Measurements from ENCODE around the gene ST3GAL3.

ST3GAL3 gene

DNA sequence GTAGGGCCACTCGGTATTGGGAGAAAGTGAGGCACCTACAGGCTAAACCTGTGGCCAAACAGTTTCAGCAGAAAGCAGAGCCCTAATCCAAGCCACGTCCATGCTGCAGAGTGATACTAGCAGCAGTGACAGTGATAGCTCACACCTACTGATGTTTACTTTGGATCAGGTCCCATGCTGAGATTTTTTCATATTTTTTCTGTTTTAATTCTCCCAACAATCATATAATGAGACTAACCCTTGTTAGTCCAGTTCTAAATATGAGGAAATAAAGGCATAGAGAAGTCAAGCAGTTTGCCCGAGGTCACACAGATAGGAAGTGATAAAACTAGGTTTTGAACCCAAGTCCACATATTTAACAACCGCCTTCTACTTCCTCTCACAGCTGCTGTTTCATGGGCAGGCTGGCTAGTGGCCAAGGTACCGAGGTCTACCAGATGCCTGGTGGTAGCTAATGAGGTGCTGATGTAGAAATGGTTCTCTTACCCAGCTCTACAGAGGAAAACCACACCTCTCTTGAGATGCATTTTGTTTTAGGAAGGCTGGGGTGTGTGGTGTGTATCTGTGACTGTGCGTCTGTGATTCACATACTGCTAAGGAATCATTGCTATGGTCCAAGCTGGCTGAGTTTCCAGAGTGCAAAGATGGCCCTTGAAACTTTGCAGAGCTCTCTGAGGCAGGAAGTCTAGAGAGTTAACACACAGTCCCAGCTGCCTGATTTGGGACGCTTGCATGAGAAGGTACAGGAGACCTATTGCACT lies 146.0 kb downstream of the ST3GAL3 start:
- peak in 1 of 3 experiments; percentile 52 for DNase-seq

DNA sequence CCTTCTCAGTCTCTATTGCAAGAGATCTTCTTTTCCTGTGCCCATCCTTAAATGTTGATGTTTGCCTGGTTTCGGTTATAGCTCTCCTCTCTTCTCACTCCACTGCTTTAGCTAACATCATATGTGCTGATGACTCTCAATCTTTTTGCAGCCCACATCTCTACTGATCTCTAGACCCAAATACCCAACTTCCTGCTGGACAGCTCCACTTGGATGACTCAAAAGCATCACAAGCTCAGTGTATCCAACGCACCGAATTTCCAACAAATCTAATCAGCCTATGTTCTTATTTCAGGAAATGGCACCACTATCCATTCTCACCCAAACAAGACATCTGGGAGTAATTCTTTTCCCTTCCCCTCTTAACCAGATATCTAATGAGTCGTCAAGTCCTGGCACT lies 147.1 kb downstream of the ST3GAL3 start:
- no peak for DNase-seq

- no peak for DNase-seq
These were observed 148.9 kb downstream of the ST3GAL3 start for GRCh38 chr1:43856188-43856587.

DNA sequence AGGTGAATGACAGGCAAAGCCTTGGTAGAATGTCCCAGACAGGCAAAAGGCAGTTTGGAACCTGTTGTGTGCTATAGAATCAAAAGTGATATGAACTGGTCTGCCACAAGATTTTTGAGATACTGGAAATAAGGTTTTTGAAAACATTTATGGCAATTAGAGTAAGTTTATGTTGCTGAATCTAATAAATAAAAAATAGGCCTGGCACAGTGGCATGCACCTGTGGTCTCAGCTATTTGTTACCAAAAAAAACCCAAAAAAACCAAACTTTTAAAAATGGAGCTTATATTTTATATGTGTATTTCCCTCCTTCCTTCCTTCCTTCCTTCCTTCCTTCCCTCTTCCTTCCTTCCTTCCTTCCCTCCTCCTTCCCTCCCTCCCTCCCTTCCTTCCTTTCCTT lies 149.8 kb downstream of the ST3GAL3 start:
- no peak for DNase-seq

DNA sequence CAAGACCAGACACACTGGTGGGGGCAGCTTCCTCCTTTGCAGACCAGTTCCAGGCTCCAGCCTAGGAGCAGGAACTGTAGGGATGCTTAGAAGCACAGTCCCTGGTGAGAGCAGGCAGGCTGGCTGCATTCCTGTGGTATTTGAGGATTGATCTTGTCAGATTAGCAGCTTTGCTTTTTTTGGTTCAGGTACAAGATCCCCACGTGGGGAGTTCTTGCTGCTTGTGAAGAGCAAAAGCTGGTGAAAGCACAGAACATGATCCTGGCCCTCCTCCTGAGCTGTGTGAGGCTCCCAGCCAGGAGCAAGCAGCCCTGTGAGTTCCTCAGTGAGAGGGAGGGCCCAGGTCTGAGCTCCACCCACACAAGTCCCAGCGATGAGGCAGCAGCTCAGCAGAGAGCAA lies 151.0 kb downstream of the ST3GAL3 start:
- peak; percentile 5 to 21 (median 10) for DNase-seq

DNA sequence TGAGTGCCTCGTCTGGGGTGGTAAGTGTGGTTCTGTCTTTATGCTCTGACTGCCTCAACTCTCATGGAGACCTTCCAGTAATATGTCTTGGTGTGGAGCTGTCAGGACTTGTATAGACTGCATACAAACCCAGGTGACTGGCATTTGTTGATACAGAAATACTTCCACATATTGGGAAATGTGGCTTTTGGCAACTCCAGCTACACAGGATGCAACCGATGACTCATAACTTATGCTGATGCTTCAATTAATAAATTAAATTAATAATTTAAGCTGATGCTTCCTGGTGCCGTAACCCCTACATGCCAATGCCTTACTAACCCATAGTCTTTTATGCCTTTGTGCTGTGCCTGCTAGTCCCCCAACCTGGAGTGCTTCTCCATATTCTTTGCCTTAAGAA lies 154.0 kb downstream of the ST3GAL3 start:
- DNase-seq, result no peak

DNA sequence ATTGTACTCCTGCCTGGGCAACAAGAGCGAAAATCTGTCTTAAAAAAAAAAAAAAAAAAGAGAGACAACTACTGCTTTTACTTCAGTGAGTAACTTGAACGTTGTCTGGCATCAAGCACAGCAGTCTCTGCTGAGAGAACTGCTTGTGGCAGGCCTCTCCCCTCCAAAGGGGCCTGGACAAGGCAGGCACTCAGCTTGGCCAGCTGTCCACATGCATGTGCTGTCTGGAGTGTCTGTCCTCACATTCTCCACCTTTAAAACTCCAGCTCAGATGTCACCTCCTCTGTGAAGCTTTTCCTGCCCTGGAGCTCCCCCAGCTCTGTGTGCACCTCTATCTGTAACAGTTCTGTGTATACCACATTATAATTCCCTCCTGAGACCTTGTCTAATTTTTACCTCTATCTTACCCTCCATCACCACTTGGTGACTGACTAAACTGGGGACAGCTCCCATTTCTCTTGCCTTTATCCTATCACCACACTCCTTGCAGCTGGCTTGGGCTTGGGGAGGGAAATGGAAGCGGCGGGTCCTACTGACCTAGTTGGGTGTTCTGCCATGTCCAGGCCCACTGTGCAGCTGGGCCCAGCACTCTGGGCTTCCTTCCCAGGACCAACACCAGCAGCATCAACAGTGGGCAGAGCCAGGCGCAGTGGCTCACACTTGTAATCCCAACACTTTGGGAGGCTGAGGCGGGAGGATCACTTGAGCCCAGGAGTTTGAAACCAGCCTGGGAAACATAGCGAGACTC lies 154.8 kb downstream of the ST3GAL3 start:
- no peak for DNase-seq

DNA sequence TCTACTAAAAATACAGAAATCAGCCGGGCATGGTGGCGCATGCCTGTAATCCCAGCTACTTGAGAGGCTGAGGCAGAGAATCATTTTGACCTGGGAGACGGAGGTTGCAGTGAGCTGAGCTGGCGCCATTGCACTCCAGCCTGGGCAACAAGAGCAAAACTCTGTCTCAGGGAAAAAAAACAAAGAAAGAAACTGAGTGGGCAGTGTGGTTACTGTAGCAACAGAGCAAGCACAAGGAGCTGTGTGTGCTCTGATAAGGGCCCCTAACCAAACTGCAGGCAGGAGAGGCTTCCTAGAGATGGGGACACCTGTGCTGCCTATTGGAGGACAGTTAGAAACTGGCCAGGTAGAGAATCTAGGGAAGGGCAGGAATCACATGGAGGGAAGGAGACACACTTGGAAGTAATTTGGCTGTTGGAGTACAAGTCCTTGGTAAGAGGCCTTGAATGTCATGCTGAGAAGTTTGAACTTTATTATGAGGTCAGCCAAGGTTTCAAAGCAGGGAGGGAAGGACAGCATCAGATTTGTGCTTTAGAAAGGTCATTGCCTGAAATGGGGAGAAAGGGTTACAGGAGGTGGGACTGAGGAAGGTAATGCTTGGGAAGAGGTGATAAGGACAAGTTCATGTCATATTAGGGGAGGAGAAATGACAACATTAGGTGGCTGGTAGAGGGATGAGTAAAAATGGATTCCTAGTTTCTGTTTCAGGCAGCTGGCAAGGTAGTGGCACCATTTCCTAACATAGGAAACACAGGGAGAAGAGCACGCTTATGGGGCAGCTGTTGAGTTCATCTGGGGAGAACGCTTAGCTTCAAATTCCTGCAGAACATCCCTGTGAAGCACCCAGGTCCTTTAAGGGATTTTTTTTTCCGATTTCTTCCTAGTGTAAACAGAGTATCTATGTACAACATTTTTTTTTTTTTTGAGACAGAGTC lies 157.0 kb downstream of the ST3GAL3 start:
- DNase-seq, result peak in 1 of 3 experiments; percentile 4

DNA sequence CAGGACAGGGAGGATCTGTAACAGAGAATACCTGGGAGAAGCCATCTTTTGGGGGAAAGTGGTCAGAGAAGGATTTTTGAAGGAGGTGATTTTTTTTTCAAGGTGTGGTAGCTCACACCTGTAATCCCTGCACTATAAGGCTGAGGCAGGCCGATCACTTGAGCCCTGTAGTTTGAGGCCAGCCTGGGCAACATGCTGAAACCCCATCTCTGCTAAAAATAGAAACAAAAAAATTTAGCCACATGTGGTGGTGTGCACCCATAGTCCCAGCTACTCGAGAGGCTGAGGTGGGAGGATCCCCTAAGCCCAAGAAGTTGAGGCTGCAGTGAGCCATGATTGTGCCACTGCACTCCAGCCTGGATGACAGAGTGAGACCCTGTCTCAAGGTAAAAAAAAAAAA lies 158.9 kb downstream of the ST3GAL3 start:
- no peak for DNase-seq

DNA sequence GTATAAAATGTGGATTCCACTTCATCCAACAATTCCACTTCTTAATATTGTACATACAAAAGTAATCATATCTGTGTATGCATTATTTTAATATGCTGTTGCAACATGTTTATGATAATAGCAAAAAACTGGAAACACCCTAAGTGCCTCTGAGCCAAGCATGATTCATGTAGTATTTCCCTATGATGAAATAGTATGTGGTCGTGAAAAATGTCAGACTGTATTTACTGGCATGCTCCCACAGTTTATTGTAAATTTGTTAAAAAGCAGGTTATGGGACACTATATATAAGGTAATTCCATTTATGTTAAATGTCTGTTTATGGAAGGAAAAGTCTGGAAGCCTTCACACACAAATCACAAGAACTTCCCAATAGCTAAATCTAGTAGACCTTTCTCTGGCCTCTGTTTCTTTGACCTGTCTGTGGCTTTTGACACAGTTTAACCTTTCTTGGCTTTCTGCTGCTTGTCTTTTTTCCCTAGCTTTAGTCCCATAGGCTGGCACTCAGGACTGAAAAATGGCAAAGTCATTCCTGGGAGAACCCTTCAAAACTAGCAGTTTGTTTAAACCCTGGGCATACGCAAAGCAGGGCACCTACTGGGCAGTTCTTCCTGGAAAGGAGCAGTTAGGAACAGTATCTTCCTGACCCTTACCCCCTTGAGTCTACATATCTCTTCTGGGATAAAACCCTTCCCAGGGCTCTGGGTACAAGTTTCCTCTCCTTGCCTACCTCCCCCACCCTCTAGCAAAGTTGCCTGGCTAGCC lies 160.8 kb downstream of the ST3GAL3 start:
- DNase-seq, result no peak

- no peak for DNase-seq
These were observed 161.4 kb downstream of the ST3GAL3 start for GRCh38 chr1:43868741-43869067.

DNA sequence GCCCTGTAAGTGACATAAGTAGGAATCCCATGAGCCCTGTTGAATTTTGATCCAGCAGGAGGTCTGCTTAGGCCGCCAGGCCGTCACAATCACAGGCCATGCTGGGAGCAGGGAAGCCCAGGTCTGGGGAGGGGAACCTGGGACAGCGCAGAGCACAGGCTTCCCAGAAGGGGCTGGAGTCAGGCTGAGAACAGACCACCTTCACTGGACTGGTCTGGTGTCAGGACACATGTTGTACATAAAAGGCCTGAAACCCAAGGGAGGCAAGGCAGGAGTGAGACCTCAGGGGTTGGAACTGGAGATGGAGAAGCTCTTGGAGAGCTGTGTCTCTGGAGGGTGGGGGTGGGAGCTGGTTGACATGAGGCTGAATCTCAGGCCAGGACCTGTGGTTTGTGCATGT lies 163.0 kb downstream of the ST3GAL3 start:
- DNase-seq, result no peak

DNA sequence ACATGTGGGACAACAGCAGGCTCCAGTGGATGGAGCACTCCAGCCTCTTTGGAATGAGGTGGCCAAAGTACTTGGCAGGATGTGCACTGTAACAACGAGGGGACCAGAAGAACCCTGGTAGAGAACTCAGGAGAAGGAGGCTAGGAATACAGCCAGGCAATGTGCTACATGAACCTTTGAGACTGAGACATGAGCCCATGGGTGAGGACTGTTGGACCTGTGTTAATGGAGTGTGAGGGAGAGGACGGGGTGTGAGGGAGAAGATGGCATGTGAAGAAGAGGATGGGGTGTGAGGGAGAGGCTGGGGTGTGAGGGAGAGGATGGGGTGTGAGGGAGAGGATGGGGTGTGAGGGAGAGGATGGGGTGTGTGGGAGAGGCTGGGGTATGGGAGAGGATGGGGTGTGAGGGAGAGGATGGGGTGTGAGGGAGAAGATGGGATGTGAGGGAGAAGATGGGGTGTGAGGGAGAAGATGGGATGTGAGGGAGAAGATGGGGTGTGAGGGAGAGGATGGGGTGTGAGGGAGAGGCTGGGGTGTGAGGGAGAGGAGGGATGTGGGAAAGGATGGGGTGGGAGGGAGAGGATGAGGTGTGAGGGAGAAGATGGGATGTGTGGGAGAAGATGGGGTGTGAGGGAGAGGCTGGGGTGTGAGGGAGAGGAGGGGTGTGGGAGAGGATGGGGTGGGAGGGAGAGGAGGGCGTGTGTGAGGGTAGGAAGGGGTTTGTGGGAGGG lies 164.0 kb downstream of the ST3GAL3 start:
- DNase-seq, result no peak

GRCh38 chr1:43872280-43872679 lies 164.9 kb downstream of the ST3GAL3 start:
- DNase-seq, result no peak

DNA sequence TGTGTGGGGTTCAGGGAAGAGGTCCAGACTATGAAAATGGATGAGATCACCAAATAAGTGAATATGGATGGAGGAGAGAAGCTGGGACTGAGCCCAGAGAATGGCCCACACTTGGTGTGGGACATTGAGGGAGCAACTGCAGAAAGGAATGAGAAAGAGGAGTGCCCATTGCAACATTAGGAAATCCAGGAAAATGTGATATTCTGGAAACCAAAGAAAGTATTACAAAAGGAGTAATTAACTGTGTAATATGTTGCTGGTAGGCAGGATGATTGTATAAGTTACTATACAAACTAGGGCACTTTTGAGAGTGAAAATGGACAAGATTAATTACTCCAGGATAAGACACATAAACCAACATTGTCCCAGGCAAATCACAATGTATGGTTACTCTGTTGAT lies 166.5 kb downstream of the ST3GAL3 start:
- DNase-seq, result no peak

DNA sequence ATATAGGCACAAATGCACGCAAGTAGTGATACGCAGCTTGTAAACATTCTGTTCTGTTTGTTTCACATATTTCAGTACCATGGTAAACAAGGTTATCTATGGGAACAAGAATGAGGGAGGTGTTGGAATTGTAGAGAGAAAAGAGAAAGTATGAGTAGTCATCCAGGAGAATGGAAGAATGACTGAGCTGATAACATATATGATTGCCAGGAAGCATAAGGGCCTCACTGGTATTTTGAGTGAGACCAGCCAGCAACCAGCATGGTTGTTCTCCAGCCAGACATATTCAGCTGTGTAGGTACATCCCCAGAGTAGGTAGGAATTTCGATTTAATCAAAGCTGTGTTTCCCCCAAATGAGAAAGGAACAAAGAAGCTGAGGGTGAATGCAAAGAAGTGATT lies 167.4 kb downstream of the ST3GAL3 start:
- no peak for DNase-seq

GRCh38 chr1:43875331-43875730 lies 168.0 kb downstream of the ST3GAL3 start:
- DNase-seq, result no peak

DNA sequence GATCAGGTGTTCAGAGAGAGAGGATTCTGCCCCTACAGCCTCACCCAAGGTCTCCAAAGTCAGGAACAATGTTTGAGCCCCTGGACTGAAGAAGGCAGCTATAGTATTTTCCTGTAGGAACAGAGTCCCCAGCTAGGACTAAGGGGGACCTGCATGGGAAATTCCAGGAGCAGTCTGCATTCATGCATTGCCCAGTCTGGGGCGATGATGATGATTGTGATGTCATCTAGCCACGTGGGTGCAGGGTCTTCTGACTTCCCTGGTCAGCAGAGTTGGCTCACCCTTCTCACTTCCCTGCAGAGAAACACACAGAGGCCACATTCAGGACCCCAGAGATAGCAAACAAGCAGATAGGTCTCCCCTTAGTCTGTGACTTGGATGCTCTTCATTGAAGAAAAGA lies 169.8 kb downstream of the ST3GAL3 start:
- DNase-seq, result no peak

DNA sequence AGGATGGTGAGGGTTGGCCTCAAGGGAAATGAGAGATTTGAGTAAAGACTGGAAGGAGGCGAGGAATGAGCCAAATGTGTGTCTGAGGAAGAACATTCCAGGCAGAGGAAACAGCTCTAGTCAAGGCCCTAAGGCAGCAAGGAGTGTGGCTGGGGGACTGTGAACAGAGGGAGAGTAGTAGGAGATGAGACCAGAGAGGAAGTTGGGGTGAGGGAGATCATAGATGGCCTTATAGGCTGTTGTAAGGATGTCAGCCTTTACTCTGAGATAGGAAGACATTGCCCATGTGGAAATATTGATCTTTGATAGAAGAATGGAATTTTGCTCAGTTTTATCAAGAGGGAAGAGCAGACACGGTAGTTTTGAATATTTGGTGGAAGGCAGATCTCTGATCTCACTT lies 171.1 kb downstream of the ST3GAL3 start:
- DNase-seq, result peak in 1 of 3 experiments; percentile 84

GRCh38 chr1:43878854-43879253 lies 171.5 kb downstream of the ST3GAL3 start:
- DNase-seq, result peak in 2 of 3 experiments; percentile 84 to 96

DNA sequence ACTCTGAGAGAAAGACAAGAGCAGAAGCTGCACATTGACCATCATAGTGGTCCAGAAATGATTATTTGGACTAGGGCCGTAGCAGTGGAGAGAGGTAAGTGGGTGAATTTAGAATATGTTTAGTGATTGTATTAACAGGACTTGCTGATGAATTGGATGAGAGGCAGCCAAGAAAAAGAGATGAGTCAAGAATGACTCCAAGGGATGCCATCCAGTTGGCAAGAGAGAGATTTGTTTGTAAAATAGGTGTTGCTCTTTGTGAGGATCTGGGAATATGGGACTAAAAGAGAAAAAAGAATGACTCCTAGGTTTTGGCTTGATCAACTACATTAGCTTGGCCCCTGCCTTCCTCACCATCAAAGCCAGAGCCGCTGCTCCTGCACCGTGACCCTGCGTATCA lies 172.1 kb downstream of the ST3GAL3 start:
- peak in 1 of 3 experiments; percentile 36 for DNase-seq

DNA sequence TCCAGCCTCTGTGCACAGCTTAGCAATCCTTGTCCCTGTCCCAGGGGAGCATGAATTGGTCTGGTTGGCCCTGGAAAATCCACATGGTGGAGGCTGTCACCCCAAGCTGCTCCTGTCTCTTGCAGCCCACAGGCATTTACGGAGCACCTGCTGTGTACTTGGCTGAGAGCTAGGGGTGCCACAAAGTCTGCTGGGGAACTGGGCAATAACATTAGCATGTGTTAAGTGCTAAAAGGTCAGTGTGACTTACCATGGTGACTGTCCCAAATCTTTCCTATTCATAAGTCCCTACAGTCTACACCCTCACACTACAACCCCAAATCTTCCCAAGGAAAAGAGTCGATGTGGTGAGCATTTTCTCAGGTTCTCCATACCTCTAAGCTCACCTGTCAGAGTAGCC lies 172.7 kb downstream of the ST3GAL3 start:
- peak in 1 of 3 experiments; percentile 35 for DNase-seq
